Panc1 (cell line): ENCODE results near the gene CDK1. TPM values are rescaled to one million over a fixed set of nuclear protein-coding genes. Genes with fewer than 3 reads are reported as not detected.

Experiments used
- ATAC-seq: fragments of 200-7000 bp; cut with Tn5 transposase; 2 replicates; pipeline ENCODE4 v1.9.1; 2020; ENCODE audit warnings: mild to moderate bottlenecking, moderate library complexity
- BruUV-seq: library from RNA; stranded (reverse); fragments of 400-500 nt; replicated peaks from 2 replicates; lab custom pipeline; 2021; lab: Mats Ljungman, UMichigan
- CTCF ChIA-PET: fragments of 300-600 bp; sonication (Branson Sonifier 250); formaldehyde crosslinking; loops from one replicate; lab custom pipeline; 2022; ENCODE audit warnings: antibody characterized with exemption; lab: Charles Lee
- POLR2A ChIA-PET: fragments of 300-600 bp; sonication (Branson Sonifier 250); formaldehyde crosslinking; loops from one replicate; lab custom pipeline; 2022; ENCODE audit warnings: antibody characterized with exemption; lab: Charles Lee
- DNase-seq: peaks from one replicate; pipeline ENCODE4 v3.0.0-alpha.2; 2010; ENCODE audit warnings: low read depth, low spot score
- H3K27ac ChIP-seq: 2 replicates; pipeline ENCODE4 v1.5.1; 2011; ENCODE audit warnings: mild to moderate bottlenecking, low read length, inconsistent platforms
- H3K27me3 ChIP-seq: fragments of 200-500 bp; sonication (Bioruptor generic); 2 replicates; pipeline ENCODE4 v1.6.0; 2014; ENCODE audit warnings: low read length, inconsistent platforms; ENCODE audit not compliant: control insufficient read depth, insufficient read depth
- H3K36me3 ChIP-seq: fragments of 200-500 bp; sonication (Bioruptor generic); 2 replicates; pipeline ENCODE4 v1.5.1; 2014; ENCODE audit warnings: inconsistent platforms, mild to moderate bottlenecking, low read length, moderate library complexity; ENCODE audit not compliant: control insufficient read depth, insufficient read depth
- H3K4me1 ChIP-seq: 2 replicates; pipeline ENCODE4 v1.5.1; 2011; ENCODE audit warnings: inconsistent platforms, mild to moderate bottlenecking, low read length, moderate library complexity; ENCODE audit not compliant: control insufficient read depth, insufficient read depth
- H3K4me3 ChIP-seq, 2 experiments: 2 replicates each; pipeline ENCODE4 v1.5.1; 2011 to 2012; ENCODE audit warnings: low read depth in 2 of 2, low read length in 2 of 2, mild to moderate bottlenecking in 2 of 2, inconsistent platforms in 1 of 2, moderate library complexity in 1 of 2
- H3K9me3 ChIP-seq: fragments of 200-500 bp; sonication (Bioruptor generic); 2 replicates; pipeline ENCODE4 v1.5.1; 2014; ENCODE audit warnings: low read depth, mild to moderate bottlenecking, inconsistent platforms, low read length, moderate library complexity; ENCODE audit not compliant: control insufficient read depth, insufficient read depth
- CTCF ChIP-seq: fragments of 450-650 bp; IDR thresholded peaks from 2 replicates; pipeline ENCODE4 v1.5.1; 2017; ENCODE audit warnings: mild to moderate bottlenecking
- POLR2AphosphoS5 ChIP-seq: IDR thresholded peaks from 2 replicates; pipeline ENCODE4 v1.6.1; 2012; ENCODE audit warnings: mild to moderate bottlenecking, low read depth, low read length, moderate library complexity
- REST ChIP-seq, 2 experiments: IDR thresholded peaks; 2 replicates each; pipeline ENCODE4 v1.6.1; 2011 to 2012; ENCODE audit warnings: low read depth in 2 of 2, control low read depth in 1 of 2, low read length in 1 of 2, mild to moderate bottlenecking in 1 of 2, moderate library complexity in 1 of 2; ENCODE audit not compliant: insufficient read depth in 1 of 2
- SIN3A ChIP-seq: IDR thresholded peaks from 2 replicates; pipeline ENCODE4 v1.6.1; 2012; ENCODE audit warnings: low read depth, mild to moderate bottlenecking, low read length, moderate library complexity, borderline replicate concordance; ENCODE audit not compliant: insufficient read depth
- TCF7L2 ChIP-seq: IDR thresholded peaks from 2 replicates; pipeline ENCODE4 v1.6.1; 2011; ENCODE audit warnings: mild to moderate bottlenecking, low read depth, low read length, inconsistent platforms
- in situ Hi-C: cut with HindIII; loops from 2 replicates; pipeline ENCODE4 v1.10.0; 2016; ENCODE audit warnings: low sequenced_read_pairs, low pct_unique_long_range_greater_than_20kb
- intact Hi-C: fragments of 100-400 bp; cut with micrococcal nuclease; formaldehyde crosslinking; loops from one replicate; pipeline ENCODE4 v1.10.0; 2022; ENCODE audit not compliant: unreplicated experiment
- total RNA-seq: library from RNA; stranded (reverse); gene quantifications from one replicate; pipeline ENCODE4 v1.2.1, GENCODE V29; 2021; ENCODE audit not compliant: unreplicated experiment

Gene CDK1
- total RNA-seq, 1 experiment from 2014 or later, result 75.5 TPM

- Histone ChIP-seq H3K4me3 (no peak overlapping the region), H3K27ac (peak overlapping the region; percentile 44; the same call in 1 of the 2 replicates), H3K4me1 (peaks cover 3% of the 10 kb centered on the region; the same call in 1 of the 2 replicates), H3K36me3 (no peaks in the 10 kb centered on the region), H3K27me3 (no peaks in the 10 kb centered on the region), H3K9me3 (no peaks in the 10 kb centered on the region)
- CTCF ChIA-PET, result no interaction called here
- in situ Hi-C loops, result no loop called here
- TF ChIP-seq CTCF (no peak), REST (IDR thresholded peaks at IDR 0.05; ENCODE audit: insufficient read depth in 1 of 2, low read depth in 2 of 2, low read length in 1 of 2) (no peak), TCF7L2 (no peak), SIN3A (no peak), POLR2AphosphoS5 (no peak)
- BruUV-seq, result no TSS peak
- intact Hi-C loops, result loop anchor here (5.0 kb wide), 2 partner anchors 370 to 1020 kb away; no protein-coding TSS in a partner anchor
- no peak for DNase-seq
- no peak for ATAC-seq
- POLR2A ChIA-PET, result interaction anchor here (0.6 kb wide), 1 partner anchor 1309 kb away, joined by 4 read pairs; no protein-coding TSS in a partner anchor
These were observed 39.1 kb downstream of the CDK1 start for GRCh38 chr10:60817398-60817805.

- H3K27me3 ChIP-seq, result no peaks in the 10 kb centered on the region
- TF ChIP-seq TCF7L2 (no peak), POLR2AphosphoS5 (no peak), REST (IDR thresholded peaks at IDR 0.05; ENCODE audit: insufficient read depth in 1 of 2, low read depth in 2 of 2, low read length in 1 of 2) (no peak), SIN3A (no peak), CTCF (no peak)
- no TSS peak for BruUV-seq
- H3K36me3 ChIP-seq, result no peaks in the 10 kb centered on the region
- ATAC-seq (no peak), DNase-seq (no peak)
- in situ Hi-C loops, result no loop called here
- intact Hi-C loops, result loop anchor here (5.0 kb wide), 2 partner anchors 369 to 1019 kb away; no protein-coding TSS in a partner anchor
- H3K4me3 ChIP-seq, result no peak overlapping the region
- H3K27ac ChIP-seq, result 0 out of 2 replicates have a peak overlapping the region, but pooled peaks have one; percentile 34
- peaks cover 3% of the 10 kb centered on the region; the same call in 1 of the 2 replicates for H3K4me1 ChIP-seq
- ChIA-PET CTCF (interaction anchor here (0.6 kb wide), 1 partner anchor 114 kb away, joined by 3 read pairs; no protein-coding TSS in a partner anchor), POLR2A (no interaction called here)
- no peaks in the 10 kb centered on the region for H3K9me3 ChIP-seq
These were observed 40.0 kb downstream of the CDK1 start for GRCh38 chr10:60818134-60818770.
